B cell (primary cell): ENCODE data around the gene MAML3. TPM values are rescaled to one million over a fixed set of nuclear protein-coding genes. Genes with fewer than 3 reads are reported as not detected.

Experiments used
- ATAC-seq: fragments of 200-7000 bp; cut with Tn5 transposase; one replicate; pipeline ENCODE4 v1.10.0; 2021; ENCODE audit warnings: low read depth, mild to moderate bottlenecking, moderate number of reproducible peaks, moderate library complexity
- CTCF ChIA-PET: fragments of 350-600 bp; sonication (Branson Sonifier 250); formaldehyde crosslinking; loops from one replicate; lab custom pipeline; 2021; ENCODE audit warnings: antibody characterized with exemption, inconsistent platforms; lab: Charles Lee
- POLR2A ChIA-PET: fragments of 350-600 bp; sonication (Branson Sonifier 250); formaldehyde crosslinking; loops from one replicate; lab custom pipeline; 2021; ENCODE audit warnings: antibody characterized with exemption; lab: Charles Lee
- DNase-seq: peaks from one replicate; pipeline ENCODE4 v3.0.0; 2013
- H2AFZ ChIP-seq: 2 replicates; pipeline ENCODE4 v1.6.1; 2012; ENCODE audit warnings: mild to moderate bottlenecking, low read depth, low read length; ENCODE audit not compliant: insufficient read depth, poor library complexity, severe bottlenecking
- H3K27ac ChIP-seq, 2 donors: 1 replicate in 1 of 2; 2 replicates in 1 of 2; pipeline ENCODE4 v1.5.1; 2012 to 2013; ENCODE audit warnings: low read length in 2 of 2, mild to moderate bottlenecking in 2 of 2, moderate library complexity in 1 of 2
- H3K27me3 ChIP-seq, 4 experiments: fragments of 200-600 bp in 1 of 4; sonication (generic) in 1 of 4; replicated peaks in 1 of 4; 1 replicate in 2 of 4; 2 replicates in 2 of 4; pipeline versions ENCODE4 v1.6.1 to v1.7.0; 2013 to 2016; ENCODE audit warnings: low read length in 3 of 4, mild to moderate bottlenecking in 2 of 4, mixed read lengths in 1 of 4, moderate library complexity in 1 of 4; ENCODE audit not compliant: insufficient read depth in 4 of 4, control insufficient read depth in 3 of 4; ENCODE audit errors: control extremely low read depth in 1 of 4
- H3K36me3 ChIP-seq, 2 experiments: replicated peaks in 1 of 2; 1 replicate in 1 of 2; 2 replicates in 1 of 2; pipeline versions ENCODE4 v1.6.1 to v1.7.1; 2013; ENCODE audit warnings: low read length in 1 of 2; ENCODE audit not compliant: insufficient read depth in 2 of 2, control insufficient read depth in 1 of 2; ENCODE audit errors: control extremely low read depth in 1 of 2, extremely low read depth in 1 of 2
- H3K4me1 ChIP-seq, 2 donors: fragments of 200-600 bp in 1 of 2; sonication (generic) in 1 of 2; 1 replicate in 1 of 2; 2 replicates in 1 of 2; pipeline versions ENCODE4 v1.5.1 to v1.6.1; 2013 to 2017; ENCODE audit warnings: low read length in 2 of 2; ENCODE audit not compliant: control insufficient read depth in 2 of 2, insufficient read depth in 2 of 2
- H3K4me2 ChIP-seq: replicated peaks from 2 replicates; pipeline ENCODE3; 2012; ENCODE audit warnings: mild to moderate bottlenecking, low read depth, low read length; ENCODE audit not compliant: poor library complexity, severe bottlenecking
- H3K4me3 ChIP-seq, 5 experiments: fragments of 200-600 bp in 1 of 5; sonication (generic) in 1 of 5; 1 replicate in 3 of 5; 2 replicates in 2 of 5; pipeline versions ENCODE4 v1.5.1 to v1.7.0; 2011 to 2016; ENCODE audit warnings: low read length in 4 of 5, mild to moderate bottlenecking in 4 of 5, low read depth in 2 of 5, control low read depth in 1 of 5, moderate library complexity in 1 of 5; ENCODE audit not compliant: insufficient read depth in 1 of 5; ENCODE audit errors: control extremely low read depth in 1 of 5, extremely low read depth in 1 of 5
- H3K79me2 ChIP-seq: fragments of 200-600 bp; sonication (generic); one replicate; pipeline ENCODE4 v1.6.0; 2016; ENCODE audit warnings: low read length; ENCODE audit not compliant: control insufficient read depth, insufficient read depth
- H3K9ac ChIP-seq: fragments of 200-600 bp; sonication (generic); 2 replicates; pipeline ENCODE4 v1.6.1; 2017; ENCODE audit warnings: mild to moderate bottlenecking, low read length, moderate library complexity
- H3K9me3 ChIP-seq, 3 donors: one replicate each; pipeline versions ENCODE4 v1.6.1 to v1.7.1; 2013; ENCODE audit warnings: low read length in 2 of 3; ENCODE audit not compliant: control insufficient read depth in 2 of 3, insufficient read depth in 1 of 3; ENCODE audit errors: control extremely low read depth in 1 of 3
- H4K20me1 ChIP-seq: 2 replicates; pipeline ENCODE4 v1.6.0; 2012; ENCODE audit warnings: mild to moderate bottlenecking, low read length; ENCODE audit not compliant: insufficient read depth, control insufficient read depth, poor library complexity, severe bottlenecking
- H3K27ac Mint-ChIP-seq: one replicate; pipeline ENCODE4 v1.8.0; 2021; ENCODE audit warnings: mixed read lengths
- H3K27me3 Mint-ChIP-seq: one replicate; pipeline ENCODE4 v1.8.0; 2021; ENCODE audit warnings: mixed read lengths
- H3K4me1 Mint-ChIP-seq: one replicate; pipeline ENCODE4 v1.8.0; 2021; ENCODE audit warnings: mixed read lengths
- H3K4me3 Mint-ChIP-seq: one replicate; pipeline ENCODE4 v1.8.0; 2021; ENCODE audit warnings: mixed read lengths
- H3K9me3 Mint-ChIP-seq: one replicate; pipeline ENCODE4 v1.8.0; 2022; ENCODE audit warnings: mixed read lengths; ENCODE audit not compliant: insufficient read depth
- EZH2 ChIP-seq: IDR thresholded peaks from 2 replicates; pipeline ENCODE4 v1.6.1; 2012; ENCODE audit warnings: borderline replicate concordance, low read depth, mild to moderate bottlenecking, moderate library complexity, low read length; ENCODE audit not compliant: insufficient read depth, poor library complexity, severe bottlenecking
- WGBS: methylation state at CpG from one replicate; pipeline ENCODE4 v1.1.5; 2013; ENCODE audit warnings: missing lambda C conversion rate; ENCODE audit not compliant: insufficient coverage; 5-methylcytosine and 5-hydroxymethylcytosine counted together
- intact Hi-C: fragments of 100-400 bp; cut with micrococcal nuclease; formaldehyde crosslinking; loops from one replicate; pipeline ENCODE4 v1.10.0; 2022
- polyA plus RNA-seq: library from polyadenylated mRNA; depleted of rRNA; stranded (reverse); fragments of >200 nt; gene quantifications from 2 replicates; pipeline ENCODE4 v1.2.3, GENCODE V29; 2012
- total RNA-seq, 2 donors: library from RNA; stranded (reverse); fragments of 120-200 nt in 1 of 2; gene quantifications; 1 replicate in 1 of 2; 2 replicates in 1 of 2; pipeline versions ENCODE4 v1.2.3 to v1.2.4, GENCODE V29; 2013 to 2022
- TF ChIP-seq, protein P1 (sequence below): fragments of 200-600 bp; IDR thresholded peaks from one replicate; pipeline ENCODE4 v1.8.0; 2022; ENCODE audit warnings: antibody characterized with exemption, mild to moderate bottlenecking

MAML3 gene
- total and polyA plus RNA-seq, 2 donors (not counting 1 experiment from before 2014, with no cell fraction given) = 0.94 to 5.3 TPM

DNA sequence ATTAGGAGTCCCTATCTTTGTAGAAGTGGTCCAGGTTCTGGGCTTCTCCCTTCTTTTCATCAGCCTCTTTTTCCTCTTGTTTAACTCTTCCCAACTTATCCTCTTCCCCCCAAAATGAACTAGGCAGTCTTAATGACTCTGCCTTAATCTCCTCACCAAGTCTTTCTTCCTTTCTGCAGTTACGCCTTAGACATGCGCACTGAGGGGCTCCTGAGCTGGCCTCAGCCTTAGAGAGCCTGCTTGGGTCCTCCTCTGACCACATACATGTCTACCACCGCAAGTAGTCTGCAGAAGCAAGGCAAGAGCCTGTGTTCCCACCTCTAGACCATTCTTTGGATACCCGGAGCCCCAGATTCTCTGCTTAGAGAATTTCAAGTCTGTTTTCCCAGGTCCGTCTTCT is 288.4 kb downstream of the MAML3 start:
- ATAC-seq = no peak

DNA sequence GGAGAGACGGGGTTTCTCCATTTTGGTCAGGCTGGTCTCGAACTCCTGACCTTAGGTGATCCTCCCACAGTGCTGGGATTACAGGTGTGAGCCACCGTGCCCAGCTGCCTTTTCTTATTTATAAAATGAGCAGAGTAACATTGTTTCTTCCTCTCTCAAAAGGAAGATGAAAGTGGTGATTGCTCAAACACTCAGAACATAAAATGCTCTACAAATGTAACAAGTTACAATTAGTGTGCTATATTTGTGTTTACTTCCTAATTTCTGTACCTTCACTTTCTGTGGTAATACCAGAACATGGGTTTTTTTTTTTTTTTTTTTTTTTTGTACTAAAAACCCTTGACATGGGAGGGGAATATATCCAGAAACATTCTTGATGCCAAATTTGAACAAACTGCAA is 290.5 kb downstream of the MAML3 start:
- Histone ChIP-seq H3K27me3 (peaks cover 0 to 3% (median 0%) of the 10 kb centered on the region in 4 experiments), H3K79me2 (no peaks in the 10 kb centered on the region), H3K9ac (no peak overlapping the region), H3K27ac (no peak overlapping the region), H4K20me1 (no peaks in the 10 kb centered on the region), H3K9me3 (no peaks in the 10 kb centered on the region), H3K4me1 (no peaks in the 10 kb centered on the region), H3K4me2 (no peak overlapping the region), H2AFZ (no peak overlapping the region), H3K36me3 (no peaks in the 10 kb centered on the region), H3K4me3 (no peak overlapping the region)
- intact Hi-C loops = no loop called here
- ChIA-PET POLR2A (no interaction called here), CTCF (no interaction called here)
- ATAC-seq = no peak
- Mint-ChIP-seq H3K9me3 (no peaks in the 10 kb centered on the region), H3K27ac (no peak overlapping the region), H3K4me3 (no peak overlapping the region), H3K4me1 (no peaks in the 10 kb centered on the region), H3K27me3 (peaks cover 7% of the 10 kb centered on the region)
- DNase-seq = no peak
- TF ChIP-seq, protein P1, sequence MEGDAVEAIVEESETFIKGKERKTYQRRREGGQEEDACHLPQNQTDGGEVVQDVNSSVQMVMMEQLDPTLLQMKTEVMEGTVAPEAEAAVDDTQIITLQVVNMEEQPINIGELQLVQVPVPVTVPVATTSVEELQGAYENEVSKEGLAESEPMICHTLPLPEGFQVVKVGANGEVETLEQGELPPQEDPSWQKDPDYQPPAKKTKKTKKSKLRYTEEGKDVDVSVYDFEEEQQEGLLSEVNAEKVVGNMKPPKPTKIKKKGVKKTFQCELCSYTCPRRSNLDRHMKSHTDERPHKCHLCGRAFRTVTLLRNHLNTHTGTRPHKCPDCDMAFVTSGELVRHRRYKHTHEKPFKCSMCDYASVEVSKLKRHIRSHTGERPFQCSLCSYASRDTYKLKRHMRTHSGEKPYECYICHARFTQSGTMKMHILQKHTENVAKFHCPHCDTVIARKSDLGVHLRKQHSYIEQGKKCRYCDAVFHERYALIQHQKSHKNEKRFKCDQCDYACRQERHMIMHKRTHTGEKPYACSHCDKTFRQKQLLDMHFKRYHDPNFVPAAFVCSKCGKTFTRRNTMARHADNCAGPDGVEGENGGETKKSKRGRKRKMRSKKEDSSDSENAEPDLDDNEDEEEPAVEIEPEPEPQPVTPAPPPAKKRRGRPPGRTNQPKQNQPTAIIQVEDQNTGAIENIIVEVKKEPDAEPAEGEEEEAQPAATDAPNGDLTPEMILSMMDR = no peak
- no peak for TF ChIP-seq EZH2
- WGBS = no CpG with 5 or more reads among the region's 3 CpGs

More for the DNA sequence above, 288.4 kb downstream of the MAML3 start:
- ChIA-PET CTCF (no interaction called here), POLR2A (no interaction called here)
- no peak overlapping the region for H3K4me3 Mint-ChIP-seq
- no peak overlapping the region for H3K4me2 ChIP-seq
- H4K20me1 ChIP-seq = no peaks in the 10 kb centered on the region
- peaks cover 0 to 3% (median 0%) of the 10 kb centered on the region in 4 experiments for H3K27me3 ChIP-seq
- H3K36me3 ChIP-seq = no peaks in the 10 kb centered on the region
- H3K27me3 Mint-ChIP-seq = peaks cover 3% of the 10 kb centered on the region
- WGBS = 95% methylated on average over 5 of the region's 5 CpGs
- H3K4me1 Mint-ChIP-seq = no peaks in the 10 kb centered on the region
- TF ChIP-seq EZH2 = no peak
- TF ChIP-seq, protein P1 = no peak
- intact Hi-C loops = no loop called here
- H2AFZ ChIP-seq = no peak overlapping the region
- H3K9ac ChIP-seq = no peak overlapping the region
- no peak for DNase-seq
- no peaks in the 10 kb centered on the region for H3K79me2 ChIP-seq
- H3K9me3 ChIP-seq = no peaks in the 10 kb centered on the region
- no peaks in the 10 kb centered on the region for H3K9me3 Mint-ChIP-seq
- H3K27ac ChIP-seq = no peak overlapping the region
- no peak overlapping the region for H3K4me3 ChIP-seq
- no peaks in the 10 kb centered on the region for H3K4me1 ChIP-seq
- no peak overlapping the region for H3K27ac Mint-ChIP-seq
